ENCODE measurements around the gene SLC6A19. TPM values are rescaled to one million over a fixed set of nuclear protein-coding genes. Genes with fewer than 3 reads are reported as not detected.

The SLC6A19 gene
- total RNA-seq, 1 experiment from 2014 or later, result 0.29 TPM

DNA sequence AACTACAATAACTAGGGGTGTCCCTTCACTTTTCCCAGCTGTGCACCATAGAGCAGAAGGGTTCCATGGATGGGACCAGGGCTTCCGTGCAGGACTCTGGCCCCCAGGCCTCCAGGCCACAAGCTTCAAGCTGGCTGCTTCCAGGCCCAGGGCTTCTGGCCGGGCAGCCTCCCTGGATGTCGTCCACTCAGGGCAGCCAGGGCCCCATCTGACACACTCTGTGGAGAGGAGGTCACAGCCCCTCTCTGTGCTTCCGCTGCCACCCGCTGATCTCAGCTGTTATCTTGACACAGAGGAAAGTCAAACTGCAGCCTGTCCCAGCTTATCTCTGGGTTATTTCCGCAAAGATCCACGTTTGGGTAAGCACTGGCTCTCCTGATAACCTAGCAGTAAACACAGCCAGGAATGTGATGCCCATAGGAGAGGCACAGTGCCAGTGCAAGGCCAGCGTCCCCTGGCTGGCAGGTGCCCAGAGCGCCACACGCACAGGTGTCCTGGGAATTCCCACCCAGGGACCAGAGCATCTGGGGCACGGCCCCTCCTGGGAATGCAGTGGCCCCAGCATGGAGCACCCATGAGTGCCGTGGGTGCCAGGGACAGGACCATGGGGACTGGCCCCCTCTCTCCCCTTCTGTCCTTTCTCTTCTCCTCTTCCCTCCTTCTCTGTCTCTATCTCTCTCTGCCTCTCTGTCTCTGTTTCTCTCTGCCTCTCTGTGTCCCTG is 15.6 kb upstream of the SLC6A19 start:
- H3K27me3 Mint-ChIP-seq (ENCODE audit: insufficient read depth, unreplicated experiment), result peaks cover 4% of the 10 kb centered on the region
- DNase-seq, result peak; percentile 52 to 79
- no peaks in the 10 kb centered on the region for H3K9me3 ChIP-seq
- no peak overlapping the region for H3K4me3 Mint-ChIP-seq (ENCODE audit: unreplicated experiment)
- no peaks in the 10 kb centered on the region for H3K27me3 ChIP-seq (replicated peaks; ENCODE audit: control insufficient read depth, insufficient read depth, low read length)
- POLR2A ChIA-PET, result no interaction called here
- CTCF ChIA-PET, result interaction anchor here (0.6 to 2.3 kb wide), 4 partner anchors 15 to 1392 kb away, joined by 3 to 12 read pairs (median 4); no protein-coding TSS in a partner anchor
- TF ChIP-seq, protein P1, sequence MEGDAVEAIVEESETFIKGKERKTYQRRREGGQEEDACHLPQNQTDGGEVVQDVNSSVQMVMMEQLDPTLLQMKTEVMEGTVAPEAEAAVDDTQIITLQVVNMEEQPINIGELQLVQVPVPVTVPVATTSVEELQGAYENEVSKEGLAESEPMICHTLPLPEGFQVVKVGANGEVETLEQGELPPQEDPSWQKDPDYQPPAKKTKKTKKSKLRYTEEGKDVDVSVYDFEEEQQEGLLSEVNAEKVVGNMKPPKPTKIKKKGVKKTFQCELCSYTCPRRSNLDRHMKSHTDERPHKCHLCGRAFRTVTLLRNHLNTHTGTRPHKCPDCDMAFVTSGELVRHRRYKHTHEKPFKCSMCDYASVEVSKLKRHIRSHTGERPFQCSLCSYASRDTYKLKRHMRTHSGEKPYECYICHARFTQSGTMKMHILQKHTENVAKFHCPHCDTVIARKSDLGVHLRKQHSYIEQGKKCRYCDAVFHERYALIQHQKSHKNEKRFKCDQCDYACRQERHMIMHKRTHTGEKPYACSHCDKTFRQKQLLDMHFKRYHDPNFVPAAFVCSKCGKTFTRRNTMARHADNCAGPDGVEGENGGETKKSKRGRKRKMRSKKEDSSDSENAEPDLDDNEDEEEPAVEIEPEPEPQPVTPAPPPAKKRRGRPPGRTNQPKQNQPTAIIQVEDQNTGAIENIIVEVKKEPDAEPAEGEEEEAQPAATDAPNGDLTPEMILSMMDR (IDR thresholded peaks at IDR 0.05; ENCODE audit: insufficient read depth in 1 of 2, low read depth in 1 of 2, low read length in 1 of 2, severe bottlenecking in 1 of 2, unreplicated experiment in 1 of 2), result no peak
- H3K36me3 ChIP-seq (ENCODE audit: control insufficient read depth, insufficient read depth, low read length), result no peaks in the 10 kb centered on the region
- H3K4me1 ChIP-seq, result peaks cover 64% of the 10 kb centered on the region
- H3K4me1 Mint-ChIP-seq (ENCODE audit: low read depth, unreplicated experiment), result peaks cover 7% of the 10 kb centered on the region
- BruUV-seq (replicated peaks), result no TSS peak
- intact Hi-C loops (cut with micrococcal nuclease; ENCODE audit: unreplicated experiment), result no loop called here
- H3K9me3 Mint-ChIP-seq (ENCODE audit: unreplicated experiment), result no peaks in the 10 kb centered on the region
- H3K36me3 Mint-ChIP-seq (ENCODE audit: insufficient read depth, unreplicated experiment), result no peaks in the 10 kb centered on the region
- peak overlapping the region; percentile 3 for H3K27ac Mint-ChIP-seq (ENCODE audit: unreplicated experiment)
- no peak overlapping the region for H3K4me3 ChIP-seq (ENCODE audit: low read depth, low read length)

DNA sequence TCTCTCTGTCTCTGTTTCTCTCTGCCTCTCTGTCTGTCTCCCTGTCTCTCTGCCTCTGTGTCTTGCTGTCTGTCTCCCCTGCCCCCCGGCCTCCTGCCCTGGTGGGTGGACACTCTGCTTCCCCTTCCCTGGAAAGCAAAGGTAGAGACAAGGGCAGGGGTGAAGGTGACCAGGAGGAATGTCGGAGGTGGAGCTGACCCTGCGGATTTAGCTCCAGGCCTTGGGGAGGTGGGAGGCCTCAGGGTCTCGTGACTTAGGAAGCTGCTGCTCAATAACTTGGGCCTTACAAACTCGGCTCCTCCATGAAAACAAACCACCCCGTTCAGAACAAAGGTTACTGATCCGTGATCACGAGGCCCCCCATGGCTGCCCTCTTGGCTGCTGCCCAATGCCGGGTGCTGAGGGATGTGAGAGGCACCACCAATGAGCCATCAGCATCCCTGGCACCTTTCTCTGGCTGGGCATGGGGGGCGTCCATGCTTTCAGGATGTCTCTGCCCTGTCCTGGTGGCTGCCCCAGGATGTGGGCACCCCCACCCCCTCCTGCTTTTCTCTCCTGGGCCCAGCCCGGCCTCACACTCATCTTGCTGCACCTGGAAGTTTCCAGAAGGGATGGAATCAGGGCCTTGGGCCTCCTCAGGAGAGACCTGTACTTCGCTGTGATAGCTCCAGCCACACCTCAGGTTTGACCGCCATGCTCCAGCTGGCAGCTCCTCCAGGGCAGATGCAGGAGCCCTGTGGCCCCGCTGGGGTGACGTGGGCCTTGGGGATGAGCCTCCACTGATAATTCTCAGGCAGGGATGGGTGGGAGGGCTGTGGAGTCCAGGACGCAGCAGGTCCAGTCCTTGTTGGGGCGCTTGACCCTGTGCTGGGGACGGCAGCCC is 14.8 kb upstream of the SLC6A19 start:
- no peaks in the 10 kb centered on the region for H3K27me3 ChIP-seq (replicated peaks; ENCODE audit: control insufficient read depth, insufficient read depth, low read length)
- no peak overlapping the region for H3K4me3 ChIP-seq (ENCODE audit: low read depth, low read length)
- Mint-ChIP-seq H3K36me3 (ENCODE audit: insufficient read depth, unreplicated experiment) (no peaks in the 10 kb centered on the region), H3K4me3 (ENCODE audit: unreplicated experiment) (no peak overlapping the region), H3K27me3 (ENCODE audit: insufficient read depth, unreplicated experiment) (peaks cover 7% of the 10 kb centered on the region), H3K27ac (ENCODE audit: unreplicated experiment) (peak overlapping the region; percentile 3), H3K9me3 (ENCODE audit: unreplicated experiment) (no peaks in the 10 kb centered on the region), H3K4me1 (ENCODE audit: low read depth, unreplicated experiment) (peaks cover 7% of the 10 kb centered on the region)
- intact Hi-C loops (cut with micrococcal nuclease; ENCODE audit: unreplicated experiment), result no loop called here
- CTCF ChIA-PET, result interaction anchor here (0.6 to 2.3 kb wide), 5 partner anchors 14 to 1391 kb away, joined by 3 to 12 read pairs (median 5); partner anchors contain the start of gene BRD9
- no peaks in the 10 kb centered on the region for H3K9me3 ChIP-seq
- no peaks in the 10 kb centered on the region for H3K36me3 ChIP-seq (ENCODE audit: control insufficient read depth, insufficient read depth, low read length)
- TF ChIP-seq, protein P1 (IDR thresholded peaks at IDR 0.05; ENCODE audit: insufficient read depth in 1 of 2, low read depth in 1 of 2, low read length in 1 of 2, severe bottlenecking in 1 of 2, unreplicated experiment in 1 of 2), result no peak
- POLR2A ChIA-PET, result no interaction called here
- no peak for DNase-seq
- no TSS peak for BruUV-seq (replicated peaks)
- peaks cover 56% of the 10 kb centered on the region for H3K4me1 ChIP-seq

DNA sequence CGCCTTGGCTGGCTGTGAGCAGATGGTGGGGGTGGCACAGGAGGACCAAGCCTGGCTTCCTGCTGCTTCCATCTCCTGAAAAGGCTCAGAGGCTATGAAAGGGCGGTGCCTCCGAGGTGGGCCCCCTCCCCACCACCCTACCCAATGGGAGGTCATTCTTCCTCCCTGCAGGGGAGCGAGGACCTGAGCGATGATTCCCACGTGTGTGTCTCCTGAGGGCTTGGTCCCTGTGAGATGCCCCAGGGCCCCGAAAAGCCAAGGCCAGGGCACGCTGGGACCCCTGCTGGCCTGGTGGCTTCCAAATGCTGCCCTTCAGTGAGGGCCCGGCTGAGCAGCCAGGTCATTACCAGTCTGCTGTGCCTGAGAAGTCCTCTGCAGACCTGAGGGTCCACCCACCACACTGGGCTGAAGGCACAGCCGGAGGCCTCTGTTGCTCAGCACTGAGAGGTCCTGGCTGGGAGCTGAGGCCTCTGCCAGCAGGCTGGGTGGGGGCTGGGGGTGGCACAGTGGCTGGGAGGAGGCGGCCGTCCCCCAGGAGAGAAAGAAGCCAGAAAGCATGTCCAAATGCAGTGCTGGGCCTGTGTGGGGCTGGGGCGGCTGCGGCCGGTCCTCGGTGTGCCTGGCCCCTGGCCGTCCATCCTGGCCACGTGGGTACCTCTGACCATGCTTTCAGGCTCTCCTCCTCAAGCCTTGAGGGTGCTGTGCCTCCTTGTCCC is 14.0 kb upstream of the SLC6A19 start:
- no TSS peak for BruUV-seq (replicated peaks)
- Mint-ChIP-seq H3K36me3 (ENCODE audit: insufficient read depth, unreplicated experiment) (no peaks in the 10 kb centered on the region), H3K4me1 (ENCODE audit: low read depth, unreplicated experiment) (peaks cover 7% of the 10 kb centered on the region), H3K4me3 (ENCODE audit: unreplicated experiment) (no peak overlapping the region), H3K9me3 (ENCODE audit: unreplicated experiment) (no peaks in the 10 kb centered on the region), H3K27ac (ENCODE audit: unreplicated experiment) (no peak overlapping the region), H3K27me3 (ENCODE audit: insufficient read depth, unreplicated experiment) (peaks cover 7% of the 10 kb centered on the region)
- peaks cover 48% of the 10 kb centered on the region for H3K4me1 ChIP-seq
- no peak overlapping the region for H3K4me3 ChIP-seq (ENCODE audit: low read depth, low read length)
- CTCF ChIA-PET, result interaction anchor here (2.3 kb wide), 1 partner anchor 17 kb away, joined by 12 read pairs; no protein-coding TSS in a partner anchor
- H3K9me3 ChIP-seq, result no peaks in the 10 kb centered on the region
- TF ChIP-seq, protein P1 (IDR thresholded peaks at IDR 0.05; ENCODE audit: insufficient read depth in 1 of 2, low read depth in 1 of 2, low read length in 1 of 2, severe bottlenecking in 1 of 2, unreplicated experiment in 1 of 2), result no peak
- POLR2A ChIA-PET, result no interaction called here
- H3K27me3 ChIP-seq (replicated peaks; ENCODE audit: control insufficient read depth, insufficient read depth, low read length), result no peaks in the 10 kb centered on the region; the same call in 1 of the 2 replicates
- DNase-seq, result no peak
- intact Hi-C loops (cut with micrococcal nuclease; ENCODE audit: unreplicated experiment), result no loop called here
- no peaks in the 10 kb centered on the region for H3K36me3 ChIP-seq (ENCODE audit: control insufficient read depth, insufficient read depth, low read length)

Measured in Caco-2 (cell line).